GM12891 (cell line): ENCODE data around the gene PRDM16.

Source experiments
- DNase-seq: peaks from one replicate; pipeline ENCODE4 v3.0.0; 2011; ENCODE audit warnings: low spot score; ENCODE audit not compliant: insufficient read length
- FAIRE-seq: peaks from 2 replicates; lab custom pipeline; 2011; peaks lifted over from hg19 to GRCh38; lab: Jason Lieb, UNC
- PAX5 ChIP-seq: IDR thresholded peaks from 2 replicates; pipeline ENCODE4 v1.6.1; 2011; ENCODE audit warnings: low read length, moderate library complexity, mild to moderate bottlenecking; ENCODE audit not compliant: insufficient read depth, severe bottlenecking
- POLR2A ChIP-seq: IDR thresholded peaks from 2 replicates; pipeline ENCODE4 v1.6.1; 2011; ENCODE audit warnings: low read depth, low read length, control low read depth
- POLR2AphosphoS5 ChIP-seq: IDR thresholded peaks from 2 replicates; pipeline ENCODE4 v1.6.1; 2011; ENCODE audit warnings: low read depth, low read length, control low read depth
- POU2F2 ChIP-seq: IDR thresholded peaks from 2 replicates; pipeline ENCODE4 v1.6.1; 2011; ENCODE audit warnings: low read depth, mild to moderate bottlenecking, control low read depth, low read length, moderate library complexity
- SPI1 ChIP-seq: IDR thresholded peaks from 2 replicates; pipeline ENCODE4 v1.6.1; 2011; ENCODE audit warnings: low read depth, low read length, control low read depth
- TAF1 ChIP-seq: IDR thresholded peaks from 2 replicates; pipeline ENCODE4 v1.6.1; 2011; ENCODE audit warnings: low read depth, low read length, control low read depth

PRDM16 gene

GRCh38 chr1:3275471-3276340, 206.7 kb downstream of the PRDM16 start:
- FAIRE-seq, result no peak
- no peak for DNase-seq
- TF ChIP-seq SPI1, result no peak
- TF ChIP-seq POLR2A, result no peak
- TF ChIP-seq POLR2AphosphoS5, result no peak
- no peak for TF ChIP-seq TAF1
- no peak for TF ChIP-seq POU2F2
- no peak for TF ChIP-seq PAX5

GRCh38 chr1:3276341-3276800, 207.4 kb downstream of the PRDM16 start:
- FAIRE-seq (no peak), DNase-seq (no peak)
- TF ChIP-seq TAF1, result no peak
- TF ChIP-seq POLR2A, result no peak
- TF ChIP-seq SPI1, result no peak

- no peak for FAIRE-seq
- no peak for DNase-seq
- TF ChIP-seq PAX5 (no peak), POLR2AphosphoS5 (no peak), TAF1 (no peak), POLR2A (no peak), POU2F2 (no peak), SPI1 (no peak)
Observed at GRCh38 chr1:3277011-3277471, 208.0 kb downstream of the PRDM16 start.

- FAIRE-seq, result no peak
- TF ChIP-seq SPI1 (no peak), PAX5 (no peak), POU2F2 (peak; percentile 15; the same call in 1 of the 2 replicates), TAF1 (no peak), POLR2A (no peak)
- DNase-seq, result no peak
Observed at GRCh38 chr1:3277623-3278022, 208.6 kb downstream of the PRDM16 start.

- no peak for FAIRE-seq
Observed at GRCh38 chr1:3278416-3279181, 209.6 kb downstream of the PRDM16 start.

GRCh38 chr1:3279182-3279470, 210.1 kb downstream of the PRDM16 start:
- FAIRE-seq (no peak), DNase-seq (no peak)
- TF ChIP-seq TAF1, result no peak
- no peak for TF ChIP-seq POLR2A
- no peak for TF ChIP-seq PAX5
- no peak for TF ChIP-seq SPI1
- TF ChIP-seq POLR2AphosphoS5, result no peak
- TF ChIP-seq POU2F2, result no peak

More at GRCh38 chr1:3278416-3279181, 209.6 kb downstream of the PRDM16 start:
- DNase-seq, result no peak
- TF ChIP-seq TAF1 (no peak), POLR2AphosphoS5 (no peak), SPI1 (no peak), POLR2A (no peak), PAX5 (no peak), POU2F2 (no peak)

GRCh38 chr1:3281735-3282134, 212.7 kb downstream of the PRDM16 start:
- DNase-seq (no peak), FAIRE-seq (no peak)
- TF ChIP-seq POU2F2, result no peak
- TF ChIP-seq PAX5, result no peak
- TF ChIP-seq POLR2A, result no peak

GRCh38 chr1:3282186-3282585, 213.2 kb downstream of the PRDM16 start:
- no peak for DNase-seq
- TF ChIP-seq POLR2AphosphoS5 (no peak), TAF1 (no peak), POU2F2 (no peak), POLR2A (no peak), PAX5 (no peak), SPI1 (no peak)
- FAIRE-seq, result no peak

GRCh38 chr1:3282656-3283430, 213.8 kb downstream of the PRDM16 start:
- no peak for FAIRE-seq
- DNase-seq, result no peak
- no peak for TF ChIP-seq POU2F2
